ENCODE results near the gene TNS3. TPM values are rescaled to one million over a fixed set of nuclear protein-coding genes. Genes with fewer than 3 reads are reported as not detected.

The TNS3 gene
- polyA plus RNA-seq, 3 donors: 5.2 to 30.3 (median 7.9) TPM

GRCh38 chr7:47579458-47579857 lies 2.5 kb downstream of the TNS3 start:
- H3K4me3 Mint-ChIP-seq: peak overlapping the region; percentile 63 to 92
- TF ChIP-seq, protein P1, sequence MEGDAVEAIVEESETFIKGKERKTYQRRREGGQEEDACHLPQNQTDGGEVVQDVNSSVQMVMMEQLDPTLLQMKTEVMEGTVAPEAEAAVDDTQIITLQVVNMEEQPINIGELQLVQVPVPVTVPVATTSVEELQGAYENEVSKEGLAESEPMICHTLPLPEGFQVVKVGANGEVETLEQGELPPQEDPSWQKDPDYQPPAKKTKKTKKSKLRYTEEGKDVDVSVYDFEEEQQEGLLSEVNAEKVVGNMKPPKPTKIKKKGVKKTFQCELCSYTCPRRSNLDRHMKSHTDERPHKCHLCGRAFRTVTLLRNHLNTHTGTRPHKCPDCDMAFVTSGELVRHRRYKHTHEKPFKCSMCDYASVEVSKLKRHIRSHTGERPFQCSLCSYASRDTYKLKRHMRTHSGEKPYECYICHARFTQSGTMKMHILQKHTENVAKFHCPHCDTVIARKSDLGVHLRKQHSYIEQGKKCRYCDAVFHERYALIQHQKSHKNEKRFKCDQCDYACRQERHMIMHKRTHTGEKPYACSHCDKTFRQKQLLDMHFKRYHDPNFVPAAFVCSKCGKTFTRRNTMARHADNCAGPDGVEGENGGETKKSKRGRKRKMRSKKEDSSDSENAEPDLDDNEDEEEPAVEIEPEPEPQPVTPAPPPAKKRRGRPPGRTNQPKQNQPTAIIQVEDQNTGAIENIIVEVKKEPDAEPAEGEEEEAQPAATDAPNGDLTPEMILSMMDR (IDR thresholded peaks at IDR 0.05): no peak
- peaks cover 79% of the 10 kb centered on the region for H3K79me2 ChIP-seq (ENCODE audit: insufficient read depth, low read length)
- H3K36me3 ChIP-seq (replicated peaks in 1 of 2; ENCODE audit: control insufficient read depth in 1 of 2, insufficient read depth in 2 of 2, low read length in 2 of 2): peaks cover 0 to 3% of the 10 kb centered on the region in 2 donors
- intact Hi-C loops (cut with micrococcal nuclease): loop anchor here (10.0 kb wide), 2 partner anchors 95 to 515 kb away; no protein-coding TSS in a partner anchor
- H3K27me3 ChIP-seq (ENCODE audit: control insufficient read depth in 2 of 2, insufficient read depth in 2 of 2, low read length in 2 of 2): no peaks in the 10 kb centered on the region
- peak overlapping the region; percentile 86 for H3K4me2 ChIP-seq (replicated peaks; ENCODE audit: extremely low read depth, low read length, poor library complexity, severe bottlenecking)
- peaks cover 6% of the 10 kb centered on the region for H4K20me1 ChIP-seq (ENCODE audit: insufficient read depth, low read length)
- peak overlapping the region in 1 of 3 experiments; percentile 87 for H3K4me3 ChIP-seq (replicated peaks in 1 of 3; ENCODE audit: low read depth in 2 of 3, low read length in 3 of 3)
- peaks cover 89% of the 10 kb centered on the region for H3K4me1 Mint-ChIP-seq
- no CpG with 5 or more reads among the region's 3 CpGs for WGBS (ENCODE audit: insufficient coverage)
- H3K27ac ChIP-seq (ENCODE audit: low read depth in 1 of 2, low read length in 2 of 2): peak overlapping the region; percentile 77 to 91
- peaks cover 85 to 91% of the 10 kb centered on the region in 2 donors for H3K4me1 ChIP-seq (ENCODE audit: control insufficient read depth in 1 of 2, insufficient read depth in 2 of 2, low read length in 2 of 2)
- peaks cover 2 to 6% (median 6%) of the 10 kb centered on the region in 3 donors for H3K27me3 Mint-ChIP-seq (ENCODE audit: low read depth in 3 of 3)
- H3K9ac ChIP-seq (ENCODE audit: insufficient read depth, low read length, poor library complexity, severe bottlenecking): no peak overlapping the region
- H3K36me3 Mint-ChIP-seq: peaks cover 11 to 16% of the 10 kb centered on the region in 2 donors
- no peak overlapping the region for H2AFZ ChIP-seq (ENCODE audit: insufficient read depth, low read depth, low read length, poor library complexity, severe bottlenecking)
- H3K27ac Mint-ChIP-seq: peak overlapping the region; percentile 58 to 90 (median 80)
- H3K9me3 ChIP-seq (replicated peaks in 1 of 2; ENCODE audit: control insufficient read depth in 1 of 2, insufficient read depth in 1 of 2, low read length in 2 of 2): no peaks in the 10 kb centered on the region
- no peaks in the 10 kb centered on the region for H3K9me3 Mint-ChIP-seq
- DNase-seq: no peak

GRCh38 chr7:47578579-47579270 lies 3.2 kb downstream of the TNS3 start:
- no peak for DNase-seq
- peaks cover 87% of the 10 kb centered on the region for H3K79me2 ChIP-seq (ENCODE audit: insufficient read depth, low read length)
- H3K27ac Mint-ChIP-seq: peak overlapping the region; percentile 77 to 92 (median 83)
- H3K27ac ChIP-seq (ENCODE audit: low read depth in 1 of 2, low read length in 2 of 2): peak overlapping the region; percentile 77 to 91
- H3K36me3 ChIP-seq (replicated peaks in 1 of 2; ENCODE audit: control insufficient read depth in 1 of 2, insufficient read depth in 2 of 2, low read length in 2 of 2): peaks cover 0 to 3% of the 10 kb centered on the region in 2 donors
- no peaks in the 10 kb centered on the region for H3K9me3 Mint-ChIP-seq
- H3K4me1 Mint-ChIP-seq: peaks cover 89% of the 10 kb centered on the region
- H3K4me2 ChIP-seq (replicated peaks; ENCODE audit: extremely low read depth, low read length, poor library complexity, severe bottlenecking): peak overlapping the region; percentile 86
- H3K9me3 ChIP-seq (replicated peaks in 1 of 2; ENCODE audit: control insufficient read depth in 1 of 2, insufficient read depth in 1 of 2, low read length in 2 of 2): no peaks in the 10 kb centered on the region
- peak overlapping the region; percentile 27 for H3K9ac ChIP-seq (ENCODE audit: insufficient read depth, low read length, poor library complexity, severe bottlenecking)
- 12% methylated on average over 14 of the region's 18 CpGs for WGBS (ENCODE audit: insufficient coverage)
- no peaks in the 10 kb centered on the region for H3K27me3 ChIP-seq (ENCODE audit: control insufficient read depth in 2 of 2, insufficient read depth in 2 of 2, low read length in 2 of 2)
- H2AFZ ChIP-seq (ENCODE audit: insufficient read depth, low read depth, low read length, poor library complexity, severe bottlenecking): peak overlapping the region; percentile 45
- TF ChIP-seq, protein P1 (IDR thresholded peaks at IDR 0.05): no peak
- H3K36me3 Mint-ChIP-seq: peaks cover 11 to 17% of the 10 kb centered on the region in 2 donors
- H3K4me3 Mint-ChIP-seq: peak overlapping the region; percentile 63 to 92
- intact Hi-C loops (cut with micrococcal nuclease): loop anchor here (10.0 kb wide), 2 partner anchors 94 to 516 kb away; no protein-coding TSS in a partner anchor
- H3K27me3 Mint-ChIP-seq (ENCODE audit: low read depth in 3 of 3): peaks cover 2 to 6% (median 6%) of the 10 kb centered on the region in 3 donors
- peaks cover 6% of the 10 kb centered on the region for H4K20me1 ChIP-seq (ENCODE audit: insufficient read depth, low read length)
- peaks cover 85 to 91% of the 10 kb centered on the region in 2 donors for H3K4me1 ChIP-seq (ENCODE audit: control insufficient read depth in 1 of 2, insufficient read depth in 2 of 2, low read length in 2 of 2)
- peak overlapping the region in 1 of 3 experiments; percentile 87 for H3K4me3 ChIP-seq (replicated peaks in 1 of 3; ENCODE audit: low read depth in 2 of 3, low read length in 3 of 3)

Measured in CD14-positive monocyte (primary cell).